Loucy (cell line): ENCODE results near the gene IFNG-AS1.
A peak's percentile ranks its signal among the peaks of the same experiment; 100 is the strongest.

Source experiments
- H2AFZ ChIP-seq: fragments of 200-600 bp; sonication (generic); 2 replicates; pipeline ENCODE4 v1.6.0; 2016; ENCODE audit warnings: antibody characterized with exemption, mild to moderate bottlenecking, low read length, moderate library complexity
- H3F3A ChIP-seq: fragments of 200-600 bp; 2 replicates; pipeline ENCODE4 v1.6.0; 2016; ENCODE audit warnings: antibody characterized with exemption, low read depth, mild to moderate bottlenecking
- H3K27me3 ChIP-seq: fragments of 200-600 bp; sonication (generic); 2 replicates; pipeline ENCODE4 v1.6.1; 2014; ENCODE audit warnings: low read length, mild to moderate bottlenecking; ENCODE audit not compliant: insufficient read depth, poor library complexity, severe bottlenecking
- H3K36me3 ChIP-seq: fragments of 200-600 bp; sonication (generic); 2 replicates; pipeline ENCODE4 v1.6.1; 2016; ENCODE audit warnings: low read length; ENCODE audit not compliant: insufficient read depth
- H3K4me1 ChIP-seq: fragments of 200-600 bp; sonication (generic); 2 replicates; pipeline ENCODE4 v1.5.1; 2014; ENCODE audit warnings: low read length, mild to moderate bottlenecking; ENCODE audit not compliant: insufficient read depth, poor library complexity, severe bottlenecking
- H3K4me2 ChIP-seq: fragments of 200-600 bp; sonication (generic); 2 replicates; pipeline ENCODE4 v1.6.0; 2014; ENCODE audit warnings: antibody characterized with exemption, low read length, low read depth, mild to moderate bottlenecking; ENCODE audit not compliant: poor library complexity, severe bottlenecking
- H3K4me3 ChIP-seq: fragments of 200-600 bp; sonication (generic); 2 replicates; pipeline ENCODE4 v1.5.1; 2014; ENCODE audit warnings: low read length, mild to moderate bottlenecking, mixed read lengths; ENCODE audit not compliant: poor library complexity, severe bottlenecking
- H3K79me2 ChIP-seq: fragments of 200-600 bp; sonication (generic); 2 replicates; pipeline ENCODE4 v1.6.1; 2014; ENCODE audit warnings: low read length; ENCODE audit not compliant: insufficient read depth
- H3K9ac ChIP-seq: fragments of 200-600 bp; sonication (generic); 2 replicates; pipeline ENCODE4 v1.6.0; 2014; ENCODE audit warnings: mild to moderate bottlenecking, low read depth, low read length, moderate library complexity; ENCODE audit not compliant: poor library complexity, severe bottlenecking
- H3K9me2 ChIP-seq: fragments of 200-600 bp; sonication (generic); replicated peaks from 2 replicates; pipeline ENCODE4 v1.6.1; 2016; ENCODE audit warnings: low read depth, low read length, mixed read lengths
- H3K9me3 ChIP-seq: fragments of 200-600 bp; sonication (generic); 2 replicates; pipeline ENCODE4 v1.6.1; 2014; ENCODE audit warnings: mild to moderate bottlenecking, antibody characterized with exemption, low read length, low read depth; ENCODE audit not compliant: insufficient read depth
- H4K20me1 ChIP-seq: fragments of 200-600 bp; sonication (generic); 2 replicates; pipeline ENCODE4 v1.6.0; 2014; ENCODE audit warnings: antibody characterized with exemption, low read length, mild to moderate bottlenecking; ENCODE audit not compliant: insufficient read depth, poor library complexity, severe bottlenecking
- EZH2phosphoT487 ChIP-seq: fragments of 200-600 bp; IDR thresholded peaks from 2 replicates; pipeline ENCODE4 v1.6.1; 2018; ENCODE audit warnings: antibody characterized with exemption, mild to moderate bottlenecking, moderate library complexity, borderline replicate concordance
- TF ChIP-seq, protein P1 (sequence below): fragments of 200-600 bp; sonication (generic); conservative IDR thresholded peaks from 2 replicates; pipeline ENCODE4 v1.5.1; 2014; ENCODE audit warnings: mild to moderate bottlenecking, antibody characterized with exemption, low read length

Gene IFNG-AS1

DNA sequence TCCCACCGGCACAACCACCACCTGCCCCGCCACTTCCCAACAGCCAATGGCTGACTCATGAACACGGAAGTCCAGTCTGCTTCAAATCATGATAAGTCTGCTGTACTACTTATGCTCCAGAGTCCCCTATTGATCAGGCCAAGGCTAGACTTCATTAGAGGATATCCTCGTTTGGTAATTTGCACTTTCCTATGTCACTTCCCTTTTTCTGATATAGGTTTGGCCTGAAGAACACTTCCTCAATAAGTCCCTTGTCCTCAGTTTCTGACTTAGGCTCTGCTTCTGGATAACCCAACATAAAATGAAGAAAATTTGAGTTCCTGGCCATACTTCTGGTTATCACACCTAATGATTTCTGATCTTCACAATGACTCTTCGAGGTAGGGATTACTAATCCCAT lies 45.3 kb downstream of the IFNG-AS1 start:
- TF ChIP-seq, protein P1, sequence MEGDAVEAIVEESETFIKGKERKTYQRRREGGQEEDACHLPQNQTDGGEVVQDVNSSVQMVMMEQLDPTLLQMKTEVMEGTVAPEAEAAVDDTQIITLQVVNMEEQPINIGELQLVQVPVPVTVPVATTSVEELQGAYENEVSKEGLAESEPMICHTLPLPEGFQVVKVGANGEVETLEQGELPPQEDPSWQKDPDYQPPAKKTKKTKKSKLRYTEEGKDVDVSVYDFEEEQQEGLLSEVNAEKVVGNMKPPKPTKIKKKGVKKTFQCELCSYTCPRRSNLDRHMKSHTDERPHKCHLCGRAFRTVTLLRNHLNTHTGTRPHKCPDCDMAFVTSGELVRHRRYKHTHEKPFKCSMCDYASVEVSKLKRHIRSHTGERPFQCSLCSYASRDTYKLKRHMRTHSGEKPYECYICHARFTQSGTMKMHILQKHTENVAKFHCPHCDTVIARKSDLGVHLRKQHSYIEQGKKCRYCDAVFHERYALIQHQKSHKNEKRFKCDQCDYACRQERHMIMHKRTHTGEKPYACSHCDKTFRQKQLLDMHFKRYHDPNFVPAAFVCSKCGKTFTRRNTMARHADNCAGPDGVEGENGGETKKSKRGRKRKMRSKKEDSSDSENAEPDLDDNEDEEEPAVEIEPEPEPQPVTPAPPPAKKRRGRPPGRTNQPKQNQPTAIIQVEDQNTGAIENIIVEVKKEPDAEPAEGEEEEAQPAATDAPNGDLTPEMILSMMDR = no peak
- TF ChIP-seq EZH2phosphoT487 = no peak
- no peaks in the 10 kb centered on the region for H3K27me3 ChIP-seq
- no peaks in the 10 kb centered on the region for H3K79me2 ChIP-seq
- H3K9me3 ChIP-seq = no peaks in the 10 kb centered on the region
- H3K9me2 ChIP-seq = no peaks in the 10 kb centered on the region
- H3K4me1 ChIP-seq = peaks cover 49% of the 10 kb centered on the region
- H3K9ac ChIP-seq = no peak overlapping the region
- H4K20me1 ChIP-seq = no peaks in the 10 kb centered on the region
- H3K36me3 ChIP-seq = no peaks in the 10 kb centered on the region
- no peak overlapping the region for H3K4me2 ChIP-seq
- no peaks in the 10 kb centered on the region for H3F3A ChIP-seq
- 0 out of 2 replicates have a peak overlapping the region, but pooled peaks have one; percentile 54 for H2AFZ ChIP-seq
- no peak overlapping the region for H3K4me3 ChIP-seq

DNA sequence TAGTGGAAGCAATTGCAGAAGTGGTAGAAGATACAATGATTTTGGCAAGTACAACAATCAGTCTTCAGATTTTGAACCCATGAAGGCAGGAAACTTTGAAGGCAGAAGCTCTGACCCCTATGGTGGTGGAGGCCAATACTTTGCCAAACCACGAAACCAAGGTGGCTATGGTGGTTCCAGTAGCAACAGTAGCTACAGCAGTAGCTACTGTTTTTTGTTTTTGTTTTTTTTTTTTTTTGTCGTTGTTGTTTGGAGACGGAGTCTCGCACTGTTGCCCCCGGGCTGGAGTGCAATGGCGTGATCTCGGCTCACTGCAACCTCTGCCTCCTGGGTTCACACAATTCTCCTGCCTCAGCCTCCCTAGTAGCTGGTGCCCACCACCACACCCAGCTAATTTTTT lies 47.4 kb downstream of the IFNG-AS1 start:
- Histone ChIP-seq H3K4me1 (peaks cover 58% of the 10 kb centered on the region), H3K9me2 (no peaks in the 10 kb centered on the region), H2AFZ (no peak overlapping the region), H3K4me3 (no peak overlapping the region), H3K9ac (no peak overlapping the region), H4K20me1 (no peaks in the 10 kb centered on the region), H3K36me3 (no peaks in the 10 kb centered on the region), H3K4me2 (no peak overlapping the region), H3F3A (no peaks in the 10 kb centered on the region), H3K27me3 (no peaks in the 10 kb centered on the region), H3K9me3 (no peaks in the 10 kb centered on the region), H3K79me2 (no peaks in the 10 kb centered on the region)
- TF ChIP-seq, protein P1 = no peak
- no peak for TF ChIP-seq EZH2phosphoT487

DNA sequence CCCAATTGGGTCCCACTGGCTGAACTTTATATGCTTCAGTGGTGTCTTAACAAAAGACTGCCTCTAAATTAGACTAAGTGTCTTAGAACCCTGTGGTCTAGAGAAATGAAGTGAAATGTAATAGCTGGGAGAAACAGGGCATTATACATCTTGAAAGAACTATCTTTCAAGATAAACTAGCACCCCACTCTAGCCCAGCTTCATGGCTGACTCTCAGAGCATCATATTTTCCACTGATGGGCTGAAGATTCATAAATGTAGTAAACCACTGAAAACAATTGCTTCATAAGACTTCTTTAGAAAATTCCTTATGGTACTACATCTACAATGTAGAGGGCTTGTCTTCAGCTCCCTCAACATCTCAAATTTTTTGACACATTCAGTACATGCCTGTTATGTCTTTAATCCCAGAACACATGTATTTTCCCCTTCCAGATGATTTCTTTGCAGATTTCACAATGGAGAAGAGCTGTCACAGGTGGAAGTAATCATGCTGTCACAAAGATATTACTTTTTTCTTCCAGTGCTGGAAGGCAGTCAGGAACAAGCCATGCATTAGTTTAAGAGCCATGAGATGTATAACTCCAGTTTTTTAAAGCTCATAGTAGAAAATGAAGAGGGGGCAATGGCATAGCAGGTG lies 48.5 kb downstream of the IFNG-AS1 start:
- Histone ChIP-seq H3K4me1 (peaks cover 47% of the 10 kb centered on the region), H3K27me3 (no peaks in the 10 kb centered on the region), H3K4me3 (no peak overlapping the region), H4K20me1 (no peaks in the 10 kb centered on the region), H3K4me2 (no peak overlapping the region), H3K9ac (no peak overlapping the region), H3K79me2 (no peaks in the 10 kb centered on the region), H3K9me3 (no peaks in the 10 kb centered on the region), H3K9me2 (no peaks in the 10 kb centered on the region), H2AFZ (no peak overlapping the region), H3F3A (no peaks in the 10 kb centered on the region), H3K36me3 (no peaks in the 10 kb centered on the region)
- no peak for TF ChIP-seq EZH2phosphoT487
- TF ChIP-seq, protein P1 = no peak
